K562 (cell line): ENCODE results near the gene EXOG. TPM values are rescaled to one million over a fixed set of nuclear protein-coding genes. Genes with fewer than 3 reads are reported as not detected.
A peak's percentile ranks its signal among the peaks of the same experiment; 100 is the strongest.

Experiments used
- ADNP ChIP-seq: fragments of 200-800 bp; sonication (Bioruptor generic); IDR thresholded peaks from 2 replicates; pipeline ENCODE4 v1.6.1; 2016; ENCODE audit warnings: missing genetic modification characterization, missing compliant biosample characterization
- CBX5 ChIP-seq: IDR thresholded peaks from 2 replicates; pipeline ENCODE4 v1.6.1; 2014; ENCODE audit warnings: low read depth, borderline replicate concordance
- CC2D1A ChIP-seq: fragments of 450-650 bp; IDR thresholded peaks from 2 replicates; pipeline ENCODE4 v1.6.1; 2017; ENCODE audit warnings: mild to moderate bottlenecking
- CSDE1 ChIP-seq, 2 experiments: fragments of 450-650 bp; IDR thresholded peaks; 2 replicates each; pipeline ENCODE4 v1.6.1; 2016; ENCODE audit warnings: mild to moderate bottlenecking in 1 of 2
- CTBP1 ChIP-seq: fragments of 450-650 bp; IDR thresholded peaks from 2 replicates; pipeline ENCODE4 v1.6.1; 2016; ENCODE audit warnings: borderline replicate concordance
- HNRNPL ChIP-seq: fragments of 200-400 bp; formaldehyde crosslinking; IDR thresholded peaks from 2 replicates; pipeline ENCODE4 v1.6.1; 2017; ENCODE audit warnings: low read depth, mild to moderate bottlenecking, low read length
- LCOR ChIP-seq: sonication (generic); formaldehyde crosslinking; IDR thresholded peaks from 2 replicates; pipeline ENCODE4 v1.8.0; 2022; ENCODE audit warnings: mild to moderate bottlenecking, missing genetic modification reagents
- MEF2A ChIP-seq: IDR thresholded peaks from 2 replicates; pipeline ENCODE4 v1.6.1; 2011; ENCODE audit warnings: low read depth, mild to moderate bottlenecking, low read length, moderate library complexity; ENCODE audit not compliant: control insufficient read depth
- PTTG1 ChIP-seq: fragments of 450-650 bp; IDR thresholded peaks from 2 replicates; pipeline ENCODE4 v1.6.1; 2016; ENCODE audit warnings: low read depth, mild to moderate bottlenecking, missing genetic modification characterization, missing compliant biosample characterization
- RB1 ChIP-seq: fragments of 450-650 bp; IDR thresholded peaks from 2 replicates; pipeline ENCODE4 v1.6.1; 2017; ENCODE audit warnings: low read depth, mild to moderate bottlenecking
- RFX1 ChIP-seq: fragments of 450-650 bp; IDR thresholded peaks from 2 replicates; pipeline ENCODE4 v1.6.1; 2016; ENCODE audit warnings: mild to moderate bottlenecking, moderate library complexity
- SIRT6 ChIP-seq: IDR thresholded peaks from one replicate; pipeline ENCODE4 v1.6.1; 2012; ENCODE audit warnings: low read depth, mild to moderate bottlenecking, control low read depth, inconsistent platforms, low read length, moderate library complexity
- SRSF9 ChIP-seq: fragments of 200-400 bp; formaldehyde crosslinking; IDR thresholded peaks from 2 replicates; pipeline ENCODE4 v1.6.1; 2017; ENCODE audit warnings: low read depth, low read length, borderline replicate concordance
- USF2 ChIP-seq: sonication (generic); formaldehyde crosslinking; IDR thresholded peaks from 2 replicates; pipeline ENCODE4 v1.5.0; 2020; ENCODE audit warnings: missing genetic modification reagents
- ZBTB12 ChIP-seq: fragments of 250-450 bp; sonication (Bioruptor Pico); IDR thresholded peaks from 2 replicates; pipeline ENCODE4 v1.4.0; 2020
- ZEB2 ChIP-seq: fragments of 450-650 bp; IDR thresholded peaks from 2 replicates; pipeline ENCODE4 v1.6.1; 2016
- polyA plus RNA-seq, 8 experiments: library from polyadenylated mRNA; depleted of rRNA in 4 of 8; stranded (reverse) in 5 of 8; unstranded in 3 of 8; fragments of >200 nt; fragmentation: Nextera tagmentation in 2 of 8; fragmentation: Illumina TruSeq in 1 of 8; extraction: Ambion mirVana in 2 of 8; extraction: Trizol in 1 of 8; gene quantifications; 2 replicates each; pipeline versions ENCODE4 v1.2.1 to v1.2.3, GENCODE V29; 2011 to 2014; ENCODE audit warnings: inconsistent platforms in 1 of 8, missing spikeins in 1 of 8
- total RNA-seq, 7 experiments: library from RNA; depleted of rRNA in 6 of 7; stranded (reverse); fragments of >200 nt in 6 of 7; fragmentation: Illumina TruSeq in 2 of 7; extraction: Trizol in 2 of 7; gene quantifications; 2 replicates each; pipeline versions ENCODE4 v1.2.1 to v1.2.3, GENCODE V29; 2011 to 2021; ENCODE audit warnings: low replicate concordance in 1 of 7
- TF ChIP-seq, protein P1 (sequence below): sonication (generic); formaldehyde crosslinking; IDR thresholded peaks from 2 replicates; pipeline ENCODE4 v1.8.0; 2022; ENCODE audit warnings: missing genetic modification reagents, mild to moderate bottlenecking, moderate library complexity, borderline replicate concordance
- TF ChIP-seq, protein P2 (sequence below): fragments of 450-650 bp; IDR thresholded peaks from 2 replicates; pipeline ENCODE4 v1.6.1; 2016
- TF ChIP-seq, protein P3 (sequence below): fragments of 450-650 bp; formaldehyde crosslinking; conservative IDR thresholded peaks from 2 replicates; pipeline ENCODE4 v1.4.0; 2022; ENCODE audit warnings: mild to moderate bottlenecking, missing genetic modification characterization
- TF ChIP-seq, protein P4 (sequence below): fragments of 250-450 bp; sonication (Bioruptor Pico); IDR thresholded peaks from 2 replicates; pipeline ENCODE4 v1.8.0; 2022; ENCODE audit warnings: inconsistent platforms, mild to moderate bottlenecking, moderate library complexity, borderline replicate concordance

The EXOG gene
- total and polyA plus RNA-seq, 9 of the 15 experiments (the other 6 are each of a cell fraction or from before 2014, with no cell fraction given): 10.8 to 21.7 (median 14.8) TPM

DNA sequence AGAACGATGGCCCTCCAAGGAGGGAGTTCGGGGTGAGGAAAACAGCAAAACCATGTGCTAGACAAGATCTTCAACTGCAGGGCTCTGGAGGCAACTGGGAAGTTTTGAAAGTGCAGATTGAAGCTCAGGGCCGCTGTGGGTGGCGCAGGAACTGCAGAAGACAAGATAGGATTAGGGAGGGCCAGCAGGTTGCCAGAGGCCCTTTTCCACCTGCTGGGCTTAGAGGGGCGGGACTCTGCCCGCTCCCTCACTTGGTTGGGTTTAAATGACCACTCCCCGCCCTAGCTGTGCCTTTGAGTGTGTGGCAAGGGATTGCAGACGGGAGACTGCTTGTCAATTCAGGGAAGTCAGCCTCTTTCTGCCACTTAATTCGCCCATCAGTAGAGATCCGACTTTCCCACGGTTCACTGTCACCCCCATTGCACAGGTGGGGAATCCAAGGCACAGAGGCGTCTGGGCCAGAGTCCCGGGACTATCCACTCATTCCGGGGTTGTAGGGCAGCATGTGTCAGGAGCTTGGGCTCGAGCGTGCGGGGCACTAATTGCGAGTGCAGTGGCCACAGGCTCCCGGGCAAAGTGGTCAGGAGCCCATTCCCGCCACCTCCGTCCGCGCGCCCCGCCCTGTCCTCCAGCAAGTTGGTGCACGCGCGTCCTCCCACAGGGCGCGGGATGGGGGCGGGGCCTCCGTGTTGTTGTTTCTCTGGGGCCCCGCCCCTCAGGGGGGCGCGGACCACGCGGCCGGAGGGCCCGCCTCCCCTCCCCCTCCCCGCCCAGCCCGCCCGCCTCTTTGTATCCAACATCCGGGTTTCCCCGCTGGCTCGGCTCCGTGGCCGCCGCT, 42.8 kb upstream of the EXOG start, which contains the start of gene ACVR2B (continued):
- TF ChIP-seq ZBTB12 (no peak), ZEB2 (no peak), CTBP1 (peak; percentile 41; the same call in 1 of the 2 replicates), CBX5 (no peak), RFX1 (no peak), PTTG1 (tag) (no peak), MEF2A (no peak), USF2 (no peak), SRSF9 (no peak), LCOR (CRISPR knock-in tag) (no peak), RB1 (peak; percentile 85; the same call in 1 of the 2 replicates), CC2D1A (no peak), SIRT6 (no peak), ADNP (no peak), CSDE1 (IDR thresholded peaks at IDR 0.05) (no peak), HNRNPL (no peak)
- TF ChIP-seq, protein P1, sequence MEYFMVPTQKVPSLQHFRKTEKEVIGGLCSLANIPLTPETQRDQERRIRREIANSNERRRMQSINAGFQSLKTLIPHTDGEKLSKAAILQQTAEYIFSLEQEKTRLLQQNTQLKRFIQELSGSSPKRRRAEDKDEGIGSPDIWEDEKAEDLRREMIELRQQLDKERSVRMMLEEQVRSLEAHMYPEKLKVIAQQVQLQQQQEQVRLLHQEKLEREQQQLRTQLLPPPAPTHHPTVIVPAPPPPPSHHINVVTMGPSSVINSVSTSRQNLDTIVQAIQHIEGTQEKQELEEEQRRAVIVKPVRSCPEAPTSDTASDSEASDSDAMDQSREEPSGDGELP (CRISPR knock-in tag): peak; percentile 65; the same call in 1 of the 2 replicates
- TF ChIP-seq, protein P2, sequence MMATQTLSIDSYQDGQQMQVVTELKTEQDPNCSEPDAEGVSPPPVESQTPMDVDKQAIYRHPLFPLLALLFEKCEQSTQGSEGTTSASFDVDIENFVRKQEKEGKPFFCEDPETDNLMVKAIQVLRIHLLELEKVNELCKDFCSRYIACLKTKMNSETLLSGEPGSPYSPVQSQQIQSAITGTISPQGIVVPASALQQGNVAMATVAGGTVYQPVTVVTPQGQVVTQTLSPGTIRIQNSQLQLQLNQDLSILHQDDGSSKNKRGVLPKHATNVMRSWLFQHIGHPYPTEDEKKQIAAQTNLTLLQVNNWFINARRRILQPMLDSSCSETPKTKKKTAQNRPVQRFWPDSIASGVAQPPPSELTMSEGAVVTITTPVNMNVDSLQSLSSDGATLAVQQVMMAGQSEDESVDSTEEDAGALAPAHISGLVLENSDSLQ: no peak
- TF ChIP-seq, protein P3, sequence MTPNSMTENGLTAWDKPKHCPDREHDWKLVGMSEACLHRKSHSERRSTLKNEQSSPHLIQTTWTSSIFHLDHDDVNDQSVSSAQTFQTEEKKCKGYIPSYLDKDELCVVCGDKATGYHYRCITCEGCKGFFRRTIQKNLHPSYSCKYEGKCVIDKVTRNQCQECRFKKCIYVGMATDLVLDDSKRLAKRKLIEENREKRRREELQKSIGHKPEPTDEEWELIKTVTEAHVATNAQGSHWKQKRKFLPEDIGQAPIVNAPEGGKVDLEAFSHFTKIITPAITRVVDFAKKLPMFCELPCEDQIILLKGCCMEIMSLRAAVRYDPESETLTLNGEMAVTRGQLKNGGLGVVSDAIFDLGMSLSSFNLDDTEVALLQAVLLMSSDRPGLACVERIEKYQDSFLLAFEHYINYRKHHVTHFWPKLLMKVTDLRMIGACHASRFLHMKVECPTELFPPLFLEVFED (CRISPR knock-in tag): no peak
- TF ChIP-seq, protein P4, sequence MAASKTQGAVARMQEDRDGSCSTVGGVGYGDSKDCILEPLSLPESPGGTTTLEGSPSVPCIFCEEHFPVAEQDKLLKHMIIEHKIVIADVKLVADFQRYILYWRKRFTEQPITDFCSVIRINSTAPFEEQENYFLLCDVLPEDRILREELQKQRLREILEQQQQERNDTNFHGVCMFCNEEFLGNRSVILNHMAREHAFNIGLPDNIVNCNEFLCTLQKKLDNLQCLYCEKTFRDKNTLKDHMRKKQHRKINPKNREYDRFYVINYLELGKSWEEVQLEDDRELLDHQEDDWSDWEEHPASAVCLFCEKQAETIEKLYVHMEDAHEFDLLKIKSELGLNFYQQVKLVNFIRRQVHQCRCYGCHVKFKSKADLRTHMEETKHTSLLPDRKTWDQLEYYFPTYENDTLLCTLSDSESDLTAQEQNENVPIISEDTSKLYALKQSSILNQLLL (CRISPR knock-in tag): no peak
